ENCODE measurements around the gene ATM.

ATM gene

GRCh38 chr11:108316061-108316460 is 93.2 kb downstream of the ATM start:
- no peak for DNase-seq (ENCODE audit: low read depth)
- TF ChIP-seq CTCF (conservative IDR thresholded peaks at IDR 0.05; ENCODE audit: low read length), result no peak
- no peak overlapping the region for H3K4me3 ChIP-seq (ENCODE audit: low read length)

- TF ChIP-seq CTCF (conservative IDR thresholded peaks at IDR 0.05; ENCODE audit: low read length), result no peak
- no peak overlapping the region for H3K4me3 ChIP-seq (ENCODE audit: low read length)
- peak; percentile 65 for DNase-seq (ENCODE audit: low read depth)
These were observed 96.8 kb downstream of the ATM start for GRCh38 chr11:108319541-108320145.

- no peak overlapping the region for H3K4me3 ChIP-seq (ENCODE audit: low read length)
- TF ChIP-seq CTCF (conservative IDR thresholded peaks at IDR 0.05; ENCODE audit: low read length), result no peak
- peak; percentile 3 for DNase-seq (ENCODE audit: low read depth)
These were observed 99.8 kb downstream of the ATM start for GRCh38 chr11:108322666-108323065.

- H3K4me3 ChIP-seq (ENCODE audit: low read length), result no peak overlapping the region
- peak; percentile 53 for DNase-seq (ENCODE audit: low read depth)
- TF ChIP-seq CTCF (conservative IDR thresholded peaks at IDR 0.05; ENCODE audit: low read length), result no peak
These were observed 101.7 kb downstream of the ATM start for GRCh38 chr11:108324587-108324986.

- no peak for DNase-seq (ENCODE audit: low read depth)
- no peak overlapping the region for H3K4me3 ChIP-seq (ENCODE audit: low read length)
- no peak for TF ChIP-seq CTCF (conservative IDR thresholded peaks at IDR 0.05; ENCODE audit: low read length)
These were observed 110.6 kb downstream of the ATM start for GRCh38 chr11:108333403-108333899.

GRCh38 chr11:108338750-108339149 is 115.9 kb downstream of the ATM start:
- TF ChIP-seq CTCF (conservative IDR thresholded peaks at IDR 0.05; ENCODE audit: low read length), result no peak
- DNase-seq (ENCODE audit: low read depth), result no peak
- H3K4me3 ChIP-seq (ENCODE audit: low read length), result no peak overlapping the region

GRCh38 chr11:108340973-108341372 is 118.1 kb downstream of the ATM start:
- no peak for TF ChIP-seq CTCF (conservative IDR thresholded peaks at IDR 0.05; ENCODE audit: low read length)

More at GRCh38 chr11:108340973-108341372, 118.1 kb downstream of the ATM start:
- DNase-seq (ENCODE audit: low read depth), result no peak
- H3K4me3 ChIP-seq (ENCODE audit: low read length), result no peak overlapping the region
